HL-60 (cell line): ENCODE results near the gene ANKRD63.

Experiments
- DNase-seq, 2 experiments: peaks; one replicate each; pipeline ENCODE4 v3.0.0-alpha.2; 2010 to 2020; ENCODE audit warnings: low read depth in 1 of 2, low spot score in 1 of 2
- H3K27ac ChIP-seq: fragments of 250-450 bp; sonication (Bioruptor Pico); replicated peaks from 2 replicates; pipeline ENCODE4 v1.5.1; 2020; ENCODE audit warnings: mild to moderate bottlenecking, moderate library complexity
- H3K27me3 ChIP-seq: fragments of 250-450 bp; sonication (Bioruptor Pico); 2 replicates; pipeline ENCODE4 v1.5.1; 2021; ENCODE audit warnings: mild to moderate bottlenecking, moderate library complexity; ENCODE audit not compliant: insufficient read depth, poor library complexity, severe bottlenecking
- H3K4me3 ChIP-seq: replicated peaks from 2 replicates; pipeline ENCODE4 v1.5.1; 2011; ENCODE audit warnings: mild to moderate bottlenecking, control low read depth, low read length; ENCODE audit not compliant: insufficient read depth
- CTCF ChIP-seq: IDR thresholded peaks from one replicate; pipeline ENCODE4 v1.5.1; 2011; ENCODE audit warnings: low read length, control low read depth, inconsistent platforms; ENCODE audit not compliant: insufficient read depth
- GABPA ChIP-seq: IDR thresholded peaks from 2 replicates; pipeline ENCODE4 v1.6.1; 2012; ENCODE audit warnings: low read depth
- POLR2AphosphoS5 ChIP-seq: IDR thresholded peaks from 2 replicates; pipeline ENCODE4 v1.6.1; 2012; ENCODE audit warnings: low read depth
- REST ChIP-seq: IDR thresholded peaks from 2 replicates; pipeline ENCODE4 v1.6.1; 2012; ENCODE audit warnings: low read depth; ENCODE audit not compliant: insufficient replicate concordance
- SPI1 ChIP-seq: IDR thresholded peaks from 2 replicates; pipeline ENCODE4 v1.6.1; 2012; ENCODE audit warnings: low read depth, mild to moderate bottlenecking, borderline replicate concordance

Gene ANKRD63

GRCh38 chr15:40251486-40252140, 31.3 kb downstream of the ANKRD63 start:
- H3K27me3 ChIP-seq, result peaks cover 9% of the 10 kb centered on the region
- H3K27ac ChIP-seq, result no peak overlapping the region
- H3K4me3 ChIP-seq, result no peak overlapping the region
- TF ChIP-seq SPI1 (no peak), POLR2AphosphoS5 (no peak), REST (no peak), CTCF (no peak), GABPA (no peak)
- DNase-seq, result no peak

DNA sequence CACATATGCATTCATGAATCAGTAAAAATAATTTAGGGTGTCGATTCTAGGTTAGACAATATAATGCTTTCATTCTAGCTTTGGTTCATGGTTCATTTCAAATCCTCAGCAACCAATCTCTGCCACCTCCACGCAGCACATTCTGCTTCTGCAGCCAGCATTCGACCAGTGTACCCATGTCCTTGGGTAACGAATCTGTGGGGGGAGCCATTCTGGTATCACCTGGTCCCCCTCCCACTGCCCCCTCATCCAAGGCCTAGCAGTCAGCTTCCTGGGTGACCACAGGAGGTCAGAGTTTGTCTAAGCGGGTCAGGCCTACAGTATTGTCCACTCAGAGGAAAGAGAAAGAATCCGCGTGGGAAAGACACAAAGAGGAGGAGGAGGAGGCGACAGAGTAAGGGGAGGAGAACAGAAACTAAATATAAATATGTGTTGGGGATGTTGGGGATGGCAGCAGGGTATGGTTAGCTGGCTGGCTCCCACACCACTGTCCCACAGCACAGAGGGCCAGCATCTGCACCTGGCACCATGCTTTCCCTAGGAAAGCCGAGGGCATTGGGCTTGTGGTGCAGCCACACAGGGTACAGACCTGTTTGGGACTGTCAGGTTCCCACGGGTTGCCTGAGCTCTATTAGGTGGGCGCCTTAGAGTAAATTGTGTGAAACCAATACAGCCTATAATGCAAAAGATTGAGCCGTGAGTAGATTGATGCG, 31.9 kb downstream of the ANKRD63 start:
- DNase-seq, result no peak
- TF ChIP-seq CTCF (no peak), POLR2AphosphoS5 (no peak), REST (no peak), GABPA (no peak), SPI1 (no peak)
- Histone ChIP-seq H3K4me3 (no peak overlapping the region), H3K27me3 (peaks cover 9% of the 10 kb centered on the region), H3K27ac (no peak overlapping the region)

- no peak overlapping the region for H3K27ac ChIP-seq
- peaks cover 9% of the 10 kb centered on the region for H3K27me3 ChIP-seq
- DNase-seq, result no peak
- TF ChIP-seq CTCF (no peak), GABPA (no peak), SPI1 (no peak), POLR2AphosphoS5 (no peak)
- H3K4me3 ChIP-seq, result no peak overlapping the region
Observed at GRCh38 chr15:40250304-40250656, 32.6 kb downstream of the ANKRD63 start.
